A673 (cell line): ENCODE results near the gene PPARGC1A. TPM values are rescaled to one million over a fixed set of nuclear protein-coding genes. Genes with fewer than 3 reads are reported as not detected.

Source experiments
- BruUV-seq: library from RNA; stranded (reverse); fragments of 400-500 nt; replicated peaks from 2 replicates; lab custom pipeline; 2021; lab: Mats Ljungman, UMichigan
- CTCF ChIA-PET: fragments of 300-600 bp; sonication (Branson Sonifier 250); formaldehyde crosslinking; loops from one replicate; lab custom pipeline; 2022; ENCODE audit warnings: antibody characterized with exemption; lab: Charles Lee
- POLR2A ChIA-PET: fragments of 300-600 bp; sonication (Branson Sonifier 250); formaldehyde crosslinking; loops from one replicate; lab custom pipeline; 2022; ENCODE audit warnings: antibody characterized with exemption; ENCODE audit not compliant: low non-redundant PET; lab: Charles Lee
- DNase-seq: peaks from one replicate; pipeline ENCODE4 v3.0.0-alpha.2; 2015; ENCODE audit warnings: low spot score
- H3K27ac ChIP-seq: fragments of 200-600 bp; sonication (generic); 2 replicates; pipeline ENCODE4 v1.5.1; 2016; ENCODE audit warnings: mixed run types, low read depth, mild to moderate bottlenecking, mixed read lengths, antibody characterized with exemption, low read length; ENCODE audit not compliant: poor library complexity, severe bottlenecking
- H3K27me3 ChIP-seq: fragments of 200-600 bp; sonication (generic); replicated peaks from 2 replicates; pipeline ENCODE4 v1.6.1; 2017; ENCODE audit warnings: mixed run types, low read depth, mild to moderate bottlenecking, mixed read lengths, antibody characterized with exemption, low read length; ENCODE audit not compliant: insufficient read depth, poor library complexity
- H3K36me3 ChIP-seq: fragments of 200-600 bp; sonication (generic); 2 replicates; pipeline ENCODE4 v1.6.1; 2016; ENCODE audit warnings: mixed run types, mild to moderate bottlenecking, mixed read lengths, antibody characterized with exemption, low read length; ENCODE audit not compliant: insufficient read depth, poor library complexity, severe bottlenecking
- H3K4me1 ChIP-seq: fragments of 200-600 bp; sonication (generic); 2 replicates; pipeline ENCODE4 v1.6.1; 2017; ENCODE audit warnings: mixed run types, mild to moderate bottlenecking, mixed read lengths, antibody characterized with exemption, low read length; ENCODE audit not compliant: insufficient read depth, poor library complexity, severe bottlenecking
- H3K4me3 ChIP-seq: fragments of 200-600 bp; sonication (generic); 2 replicates; pipeline ENCODE4 v1.5.1; 2016; ENCODE audit warnings: low read depth, mixed run types, mild to moderate bottlenecking, mixed read lengths, low read length; ENCODE audit not compliant: poor library complexity, severe bottlenecking
- H3K9me3 ChIP-seq: fragments of 200-600 bp; sonication (generic); 2 replicates; pipeline ENCODE4 v1.6.1; 2016; ENCODE audit warnings: mixed run types, low read depth, mild to moderate bottlenecking, mixed read lengths, antibody characterized with exemption, low read length; ENCODE audit not compliant: poor library complexity, severe bottlenecking
- CTCF ChIP-seq: fragments of 300-800, 200-600 bp; sonication (generic); conservative IDR thresholded peaks from 2 replicates; pipeline ENCODE4 v1.5.1; 2017; ENCODE audit warnings: low read depth, mild to moderate bottlenecking, antibody characterized with exemption, low read length, moderate library complexity, mixed read lengths
- EZH2 ChIP-seq: fragments of 200-600 bp; sonication (generic); IDR thresholded peaks from 2 replicates; pipeline ENCODE4 v1.6.1; 2017; ENCODE audit warnings: borderline replicate concordance, low read depth, mild to moderate bottlenecking, mixed read lengths, antibody characterized with exemption, low read length; ENCODE audit not compliant: poor library complexity, severe bottlenecking
- intact Hi-C: fragments of 100-400 bp; cut with micrococcal nuclease; formaldehyde crosslinking; loops from one replicate; pipeline ENCODE4 v1.10.0; 2022; ENCODE audit not compliant: unreplicated experiment
- total RNA-seq: library from RNA; stranded (reverse); gene quantifications from 2 replicates; pipeline ENCODE4 v1.2.3, GENCODE V29; 2021

PPARGC1A gene
- total RNA-seq, 1 experiment from 2014 or later: not detected

DNA sequence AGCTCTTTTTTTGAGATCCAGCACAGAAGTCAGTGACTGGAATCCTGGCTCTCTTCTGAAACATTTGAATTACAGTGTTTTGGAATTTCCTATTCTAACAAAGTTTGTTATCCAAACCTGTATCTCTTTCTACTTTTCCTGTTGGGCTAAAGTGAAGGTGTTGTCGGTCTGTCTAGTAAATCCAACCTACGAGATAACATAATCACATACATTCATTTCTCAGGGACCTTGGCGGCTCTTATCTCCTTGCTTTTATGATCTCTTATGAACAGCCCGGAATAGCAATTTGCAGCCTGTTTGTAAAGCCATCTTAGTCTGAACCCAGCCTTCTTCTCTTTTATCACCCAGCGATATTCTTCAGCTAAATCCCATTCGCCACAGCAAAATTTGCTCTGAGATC lies 14.5 kb downstream of the PPARGC1A start:
- ChIA-PET CTCF (no interaction called here), POLR2A (no interaction called here)
- DNase-seq: no peak
- no peak for TF ChIP-seq EZH2
- TF ChIP-seq CTCF: no peak
- Histone ChIP-seq H3K27me3 (peaks cover 19% of the 10 kb centered on the region), H3K9me3 (no peaks in the 10 kb centered on the region), H3K4me3 (no peak overlapping the region), H3K36me3 (no peaks in the 10 kb centered on the region), H3K4me1 (no peaks in the 10 kb centered on the region), H3K27ac (no peak overlapping the region)
- intact Hi-C loops: no loop called here
- BruUV-seq: no TSS peak

DNA sequence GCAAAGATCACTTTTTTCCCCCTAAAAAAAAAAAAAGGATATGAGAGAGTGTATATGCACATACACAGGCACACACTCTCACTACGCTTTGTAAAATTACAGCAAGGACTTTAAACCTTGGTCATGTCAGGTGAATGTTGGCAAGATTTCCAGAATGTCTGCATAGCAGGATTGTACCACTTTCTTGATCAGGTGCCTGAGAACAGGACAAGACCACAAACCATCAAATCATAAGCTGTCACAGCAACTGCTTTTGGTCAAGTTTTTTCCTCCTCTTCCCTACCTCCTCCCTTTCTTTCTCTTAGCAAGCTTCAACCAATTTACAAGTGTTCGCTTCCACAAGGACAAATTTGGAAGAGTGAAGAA lies 15.3 kb downstream of the PPARGC1A start:
- DNase-seq: no peak
- no peak for TF ChIP-seq CTCF
- no peak for TF ChIP-seq EZH2
- Histone ChIP-seq H3K27me3 (peaks cover 19% of the 10 kb centered on the region), H3K4me1 (no peaks in the 10 kb centered on the region), H3K36me3 (no peaks in the 10 kb centered on the region), H3K4me3 (no peak overlapping the region), H3K9me3 (no peaks in the 10 kb centered on the region), H3K27ac (no peak overlapping the region)
- POLR2A ChIA-PET: no interaction called here
- intact Hi-C loops: no loop called here
- no TSS peak for BruUV-seq
- CTCF ChIA-PET: no interaction called here

- ChIA-PET CTCF (no interaction called here), POLR2A (no interaction called here)
- H3K27ac ChIP-seq: no peak overlapping the region
- intact Hi-C loops: no loop called here
- no peaks in the 10 kb centered on the region for H3K36me3 ChIP-seq
- no peaks in the 10 kb centered on the region for H3K9me3 ChIP-seq
- no peak overlapping the region for H3K4me3 ChIP-seq
- no TSS peak for BruUV-seq
- TF ChIP-seq EZH2 (no peak), CTCF (no peak)
- no peak for DNase-seq
- H3K27me3 ChIP-seq: peaks cover 15% of the 10 kb centered on the region
- no peaks in the 10 kb centered on the region for H3K4me1 ChIP-seq
Observed at GRCh38 chr4:23873717-23874535, 15.9 kb downstream of the PPARGC1A start.
